SK-N-SH (cell line): ENCODE results near the gene PSD2. TPM values are rescaled to one million over a fixed set of nuclear protein-coding genes. Genes with fewer than 3 reads are reported as not detected.

Experiments used
- CTCF ChIA-PET: fragments of 300-600, 350-600 bp; formaldehyde crosslinking; extraction: SDS; loops from one replicate; lab custom pipeline; 2021; lab: Yijun Ruan, JAX
- POLR2A ChIA-PET: fragments of 350-600 bp; sonication (Branson Sonifier 250); formaldehyde crosslinking; extraction: SDS; loops from one replicate; lab custom pipeline; 2020; ENCODE audit warnings: antibody characterized with exemption, inconsistent platforms; lab: Yijun Ruan, JAX
- DNase-seq: peaks from one replicate; pipeline ENCODE4 v3.0.0; 2012
- H2AFZ ChIP-seq: fragments of 200-600 bp; sonication (generic); 2 replicates; pipeline ENCODE4 v1.8.1; 2016; ENCODE audit warnings: antibody characterized with exemption, mild to moderate bottlenecking, low read depth
- H3F3A ChIP-seq: fragments of 200-600 bp; sonication (generic); replicated peaks from 2 replicates; pipeline ENCODE3; 2016; ENCODE audit warnings: antibody characterized with exemption, mild to moderate bottlenecking; ENCODE audit not compliant: insufficient read depth
- H3K27ac ChIP-seq, 2 experiments: fragments of 200-500 bp in 1 of 2; fragments of 200-600 bp in 1 of 2; sonication (Bioruptor generic) in 1 of 2; sonication (generic), shearing (Covaris generic) in 1 of 2; 2 replicates each; pipeline versions ENCODE4 v1.5.1 to v1.6.1; 2014 to 2016; ENCODE audit warnings: low read depth in 2 of 2, inconsistent platforms in 1 of 2, low read length in 1 of 2, mild to moderate bottlenecking in 1 of 2, mixed read lengths in 1 of 2
- H3K27me3 ChIP-seq: fragments of 200-600 bp; sonication (generic), shearing (Covaris generic); 2 replicates; pipeline ENCODE4 v1.6.1; 2016; ENCODE audit warnings: mixed run types; ENCODE audit not compliant: insufficient read depth
- H3K36me3 ChIP-seq, 2 experiments: fragments of 200-500 bp in 1 of 2; fragments of 200-600 bp in 1 of 2; sonication (Bioruptor generic) in 1 of 2; sonication (generic) in 1 of 2; replicated peaks in 1 of 2; 2 replicates each; pipeline versions ENCODE3 to v1.5.1; 2014 to 2016; ENCODE audit warnings: low read length in 1 of 2, mild to moderate bottlenecking in 1 of 2; ENCODE audit not compliant: insufficient read depth in 2 of 2, control insufficient read depth in 1 of 2
- H3K4me1 ChIP-seq, 2 experiments: fragments of 200-500 bp in 1 of 2; fragments of 200-600 bp in 1 of 2; sonication (Bioruptor generic) in 1 of 2; sonication (generic), shearing (Covaris generic) in 1 of 2; 2 replicates each; pipeline versions ENCODE4 v1.5.1 to v1.6.1; 2014 to 2016; ENCODE audit warnings: low read depth in 1 of 2, low read length in 1 of 2, mixed run types in 1 of 2; ENCODE audit not compliant: insufficient read depth in 2 of 2, control insufficient read depth in 1 of 2
- H3K4me2 ChIP-seq: fragments of 200-600 bp; sonication (generic), shearing (Covaris generic); 2 replicates; pipeline ENCODE4 v1.6.1; 2017; ENCODE audit warnings: mixed run types
- H3K4me3 ChIP-seq, 2 experiments: fragments of 200-500 bp in 1 of 2; fragments of 200-600 bp in 1 of 2; sonication (Bioruptor generic) in 1 of 2; sonication (generic), shearing (Covaris generic) in 1 of 2; 2 replicates each; pipeline versions ENCODE4 v1.5.1 to v1.8.1; 2014 to 2016; ENCODE audit warnings: low read depth in 2 of 2, inconsistent platforms in 1 of 2, low read length in 1 of 2, mild to moderate bottlenecking in 1 of 2, mixed read lengths in 1 of 2, moderate library complexity in 1 of 2
- H3K79me2 ChIP-seq: fragments of 200-600 bp; sonication (generic); 2 replicates; pipeline ENCODE4 v1.8.1; 2017; ENCODE audit warnings: mild to moderate bottlenecking; ENCODE audit not compliant: insufficient read depth
- H3K9ac ChIP-seq: fragments of 200-600 bp; sonication (generic); 2 replicates; pipeline ENCODE4 v1.6.1; 2017; ENCODE audit warnings: mixed run types
- H3K9me2 ChIP-seq: fragments of 200-600 bp; sonication (generic); 2 replicates; pipeline ENCODE4 v1.6.1; 2017; ENCODE audit warnings: mixed run types
- H3K9me3 ChIP-seq: fragments of 200-600 bp; sonication (generic); 2 replicates; pipeline ENCODE4 v1.6.1; 2017; ENCODE audit warnings: mixed run types, mild to moderate bottlenecking, moderate library complexity
- H4K20me1 ChIP-seq: fragments of 200-600 bp; sonication (generic); 2 replicates; pipeline ENCODE4 v1.6.1; 2017; ENCODE audit warnings: mild to moderate bottlenecking, mixed run types; ENCODE audit not compliant: insufficient read depth
- FOSL2 ChIP-seq: IDR thresholded peaks from 2 replicates; pipeline ENCODE4 v1.4.0; 2012; ENCODE audit warnings: low read depth, mild to moderate bottlenecking, moderate library complexity, borderline replicate concordance
- FOXM1 ChIP-seq: IDR thresholded peaks from 2 replicates; pipeline ENCODE4 v1.4.0; 2012; ENCODE audit warnings: low read depth, mild to moderate bottlenecking
- MAX ChIP-seq: IDR thresholded peaks from 2 replicates; pipeline ENCODE4 v1.4.0; 2012; ENCODE audit warnings: low read depth
- MEF2A ChIP-seq: IDR thresholded peaks from 2 replicates; pipeline ENCODE4 v1.4.0; 2012; ENCODE audit warnings: low read depth, borderline replicate concordance
- NFIC ChIP-seq: IDR thresholded peaks from 2 replicates; pipeline ENCODE4 v1.4.0; 2012; ENCODE audit warnings: borderline replicate concordance
- PBX3 ChIP-seq: IDR thresholded peaks from 2 replicates; pipeline ENCODE4; 2012
- SIN3A ChIP-seq: IDR thresholded peaks from 2 replicates; pipeline ENCODE4 v1.6.1; 2012; ENCODE audit warnings: low read depth, mild to moderate bottlenecking, low read length, moderate library complexity, borderline replicate concordance
- TAF1 ChIP-seq: IDR thresholded peaks from 2 replicates; pipeline ENCODE4 v1.6.1; 2012; ENCODE audit warnings: low read depth, mild to moderate bottlenecking, low read length, moderate library complexity, borderline replicate concordance
- WGBS: methylation state at CpG from one replicate; pipeline ENCODE4 v1.1.6; 2017; ENCODE audit warnings: low lambda C conversion rate; 5-methylcytosine and 5-hydroxymethylcytosine counted together
- polyA plus RNA-seq, 3 experiments: library from polyadenylated mRNA; depleted of rRNA; stranded (reverse); fragments of >200 nt; gene quantifications; 2 replicates each; pipeline ENCODE4 v1.2.3, GENCODE V29; 2012

Gene PSD2
- polyA plus RNA-seq, 1 of the 3 experiments (the other 2 are of a cell fraction), result 0.15 TPM

- H3K4me2 ChIP-seq, result peak overlapping the region; percentile 38; the same call in 1 of the 2 replicates
Observed at GRCh38 chr5:139752506-139753473, 42.8 kb upstream of the PSD2 start.

GRCh38 chr5:139755892-139756671 lies 39.5 kb upstream of the PSD2 start:
- no peak overlapping the region for H3K4me3 ChIP-seq
- H3K79me2 ChIP-seq, result no peaks in the 10 kb centered on the region
- H2AFZ ChIP-seq, result no peak overlapping the region
- 51% methylated on average over 49 of the region's 52 CpGs for WGBS
- H3K4me2 ChIP-seq, result no peak overlapping the region
- peaks cover 13% of the 10 kb centered on the region for H3F3A ChIP-seq
- no peaks in the 10 kb centered on the region for H3K9me3 ChIP-seq
- no peaks in the 10 kb centered on the region for H3K9me2 ChIP-seq
- no peak for TF ChIP-seq FOXM1
- TF ChIP-seq, all 33 proteins: peak for 0
- H3K4me1 ChIP-seq, result peaks cover 13 to 37% of the 10 kb centered on the region in 2 experiments; a peak in 3 of 4 replicates
- ChIA-PET POLR2A (interaction anchor here (1.4 kb wide), 1 partner anchor 119 kb away, joined by 4 read pairs; no protein-coding TSS in a partner anchor), CTCF (interaction anchor here (1.0 to 23.1 kb wide), 3 partner anchors 10 to 120 kb away, joined by 3 to 627 read pairs (median 14); no protein-coding TSS in a partner anchor)
- no peaks in the 10 kb centered on the region for H3K27me3 ChIP-seq
- no peaks in the 10 kb centered on the region for H4K20me1 ChIP-seq
- H3K9ac ChIP-seq, result no peak overlapping the region
- peak; percentile 70 for DNase-seq
- H3K36me3 ChIP-seq, result no peaks in the 10 kb centered on the region
- no peak overlapping the region for H3K27ac ChIP-seq

More at GRCh38 chr5:139752506-139753473, 42.8 kb upstream of the PSD2 start:
- Histone ChIP-seq H3K9me3 (no peaks in the 10 kb centered on the region), H3K9ac (no peak overlapping the region), H3K36me3 (no peaks in the 10 kb centered on the region), H3K27ac (no peak overlapping the region), H3K79me2 (no peaks in the 10 kb centered on the region), H2AFZ (no peak overlapping the region), H3K27me3 (no peaks in the 10 kb centered on the region), H3K4me3 (no peak overlapping the region)
- 27% methylated on average over 16 of the region's 16 CpGs for WGBS
- CTCF ChIA-PET, result interaction anchor here (0.6 to 5.1 kb wide), 5 partner anchors 14 to 118 kb away, joined by 3 to 45 read pairs (median 4); no protein-coding TSS in a partner anchor
- TF ChIP-seq FOSL2 (peak; percentile 65; the same call in 1 of the 2 replicates), MEF2A (no peak), PBX3 (no peak), TAF1 (no peak), FOXM1 (no peak), MAX (0 out of 2 replicates have a peak, but pooled peaks have one; percentile 23), NFIC (peak; percentile 57), SIN3A (no peak)
- TF ChIP-seq, all 33 proteins: peak for 3
- Histone ChIP-seq H4K20me1 (no peaks in the 10 kb centered on the region), H3K9me2 (no peaks in the 10 kb centered on the region), H3F3A (peaks cover 7% of the 10 kb centered on the region), H3K4me1 (peaks cover 6 to 16% of the 10 kb centered on the region in 2 experiments; a peak in 3 of 4 replicates)
- DNase-seq, result peak; percentile 53
- POLR2A ChIA-PET, result interaction anchor here (0.7 to 1.6 kb wide), 4 partner anchors 12 to 104 kb away, joined by 3 to 11 read pairs (median 5); no protein-coding TSS in a partner anchor
